Measurements from ENCODE around the gene RIPPLY1.
A peak's percentile ranks its signal among the peaks of the same experiment; 100 is the strongest.

RIPPLY1 gene, protein sequence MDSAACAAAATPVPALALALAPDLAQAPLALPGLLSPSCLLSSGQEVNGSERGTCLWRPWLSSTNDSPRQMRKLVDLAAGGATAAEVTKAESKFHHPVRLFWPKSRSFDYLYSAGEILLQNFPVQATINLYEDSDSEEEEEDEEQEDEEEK

DNA sequence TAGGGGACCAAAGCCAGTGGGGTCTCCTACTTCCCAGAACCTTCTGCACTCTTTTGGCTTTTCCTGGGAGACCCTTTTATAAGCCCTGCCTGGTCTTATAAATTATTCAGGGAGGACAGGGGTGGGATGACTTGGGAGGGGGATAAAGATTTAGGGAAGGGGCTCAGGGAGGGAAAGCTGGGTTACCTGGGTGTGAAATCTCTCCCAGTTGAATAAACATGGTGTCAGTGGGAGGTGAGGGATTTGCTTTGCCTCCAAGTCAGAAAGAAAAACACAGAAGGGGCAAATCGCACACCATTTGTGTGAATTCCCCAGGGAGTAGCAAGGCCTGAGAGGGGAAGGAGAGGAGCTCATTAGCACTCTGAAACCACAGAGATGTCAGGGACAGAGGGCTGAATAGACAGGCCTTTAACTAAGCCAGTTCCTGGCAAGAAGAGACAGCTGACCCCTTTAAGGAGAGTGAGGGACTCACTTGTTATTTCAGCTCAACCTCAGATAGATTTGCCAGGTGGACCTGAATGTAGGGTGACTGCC is at the start of gene RIPPLY1:
RIPPLY1 (minus strand) TSS at position 51 of the 534 bp plus-strand sequence. CDS start 54 bp downstream, outside the sequence.
- H3K27ac ChIP-seq: no peak within 1 kb of the TSS

DNA sequence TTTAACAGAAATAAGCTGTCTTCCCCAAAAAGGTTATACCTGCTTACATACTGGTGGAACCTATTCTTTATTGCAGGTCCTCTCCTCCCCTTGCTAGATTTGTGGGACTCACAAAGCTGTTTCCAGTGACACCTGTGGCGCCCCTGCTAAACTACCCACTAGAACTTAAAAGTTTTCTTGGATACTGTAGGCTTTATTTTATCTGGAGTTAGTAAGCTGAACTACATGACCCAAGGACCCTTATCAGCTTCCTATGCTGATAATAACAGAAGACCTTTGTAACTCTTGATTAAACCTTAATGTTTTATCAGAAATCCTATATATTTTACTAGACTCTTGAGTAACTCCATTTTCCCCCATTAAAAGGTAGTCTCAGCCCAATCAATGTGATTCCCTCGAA is 49.4 kb upstream of the RIPPLY1 start:
- DNase-seq (ENCODE audit: low read depth, low spot score): no peak
- H3K27ac ChIP-seq: no peak overlapping the region

More for the DNA sequence above, at the start of gene RIPPLY1:
- DNase-seq (ENCODE audit: low read depth, low spot score): no peak

DNA sequence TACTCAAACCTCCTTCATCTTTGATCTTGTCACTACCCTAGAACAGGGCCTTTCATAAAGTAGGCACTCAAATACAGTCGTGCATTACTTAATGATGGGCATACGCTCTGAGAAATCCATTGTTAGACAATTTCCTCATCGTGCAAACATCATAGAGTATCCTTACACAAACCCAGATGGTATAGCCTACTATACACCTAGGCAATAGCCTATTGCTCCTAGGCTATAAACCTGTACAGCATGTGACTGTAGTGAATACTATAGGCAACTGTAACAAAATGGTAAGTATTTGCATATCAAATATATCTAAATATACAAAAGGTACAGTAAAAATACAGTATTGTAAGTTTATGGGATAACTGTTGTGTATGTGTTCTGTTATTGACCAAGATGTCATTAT is 48.9 kb upstream of the RIPPLY1 start:
- no peak for DNase-seq (ENCODE audit: low read depth, low spot score)
- H3K27ac ChIP-seq: no peak overlapping the region

DNA sequence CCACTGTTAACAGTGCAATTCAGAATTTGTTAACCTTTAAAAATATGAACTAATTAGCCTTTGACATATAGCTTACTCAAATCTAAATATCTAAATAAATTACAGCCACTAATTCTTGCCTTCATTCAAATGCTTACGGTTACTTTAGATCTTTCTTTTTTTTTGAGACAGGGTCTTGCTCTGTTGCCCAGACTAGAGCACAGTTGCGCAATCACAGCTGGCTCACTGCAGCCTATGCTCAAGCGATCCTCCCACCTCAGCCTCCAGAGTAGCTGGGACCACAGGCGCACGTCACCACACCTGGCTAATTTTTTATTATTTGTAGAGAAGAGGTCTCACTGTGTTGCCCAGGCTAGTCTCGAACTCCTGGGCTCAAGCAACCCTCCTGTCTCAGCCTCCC is 48.1 kb upstream of the RIPPLY1 start:
- no peak for DNase-seq (ENCODE audit: low read depth, low spot score)

DNA sequence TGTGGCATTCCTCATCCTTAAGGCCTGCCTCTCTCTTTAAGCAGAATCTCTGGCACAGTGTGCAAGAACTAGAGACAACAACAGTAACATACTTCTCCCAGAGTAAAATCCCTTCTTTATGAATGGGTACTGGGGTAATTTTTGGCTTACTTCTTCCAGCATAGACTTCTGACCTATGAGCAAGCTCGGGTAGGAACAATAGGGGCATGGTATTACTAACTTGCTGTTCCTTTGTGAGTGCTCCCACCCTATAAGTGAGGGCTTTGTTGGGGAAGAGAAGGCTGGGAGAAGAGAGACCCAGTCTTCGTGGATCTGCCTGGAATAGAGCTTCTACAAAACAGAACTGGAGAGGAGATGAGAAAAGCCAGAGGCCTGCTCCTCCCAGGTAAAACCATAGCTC is 47.2 kb upstream of the RIPPLY1 start:
- DNase-seq (ENCODE audit: low read depth, low spot score): no peak
- H3K27ac ChIP-seq: no peak overlapping the region

More for the DNA sequence above, 48.1 kb upstream of the RIPPLY1 start:
- no peak overlapping the region for H3K27ac ChIP-seq

DNA sequence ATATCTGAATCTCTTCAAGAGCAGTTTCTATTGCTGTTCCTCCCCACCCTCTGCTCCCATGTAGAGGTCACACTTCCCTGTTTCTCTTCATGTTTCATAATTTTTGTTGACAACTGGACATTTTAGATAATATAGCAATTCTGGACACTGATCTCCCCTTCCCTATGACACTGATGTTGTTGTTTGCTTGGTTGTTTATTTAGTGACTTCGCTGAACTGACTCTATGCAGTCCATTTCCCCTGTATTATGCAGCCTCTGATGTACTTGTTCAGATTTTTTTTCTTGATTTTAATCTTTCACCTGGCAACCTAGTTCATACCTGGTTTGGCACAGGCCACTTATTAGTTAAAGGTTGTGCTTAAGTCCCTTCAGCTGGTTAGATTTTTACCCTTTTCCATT is 46.2 kb upstream of the RIPPLY1 start:
- DNase-seq (ENCODE audit: low read depth, low spot score): no peak
- H3K27ac ChIP-seq: no peak overlapping the region

DNA sequence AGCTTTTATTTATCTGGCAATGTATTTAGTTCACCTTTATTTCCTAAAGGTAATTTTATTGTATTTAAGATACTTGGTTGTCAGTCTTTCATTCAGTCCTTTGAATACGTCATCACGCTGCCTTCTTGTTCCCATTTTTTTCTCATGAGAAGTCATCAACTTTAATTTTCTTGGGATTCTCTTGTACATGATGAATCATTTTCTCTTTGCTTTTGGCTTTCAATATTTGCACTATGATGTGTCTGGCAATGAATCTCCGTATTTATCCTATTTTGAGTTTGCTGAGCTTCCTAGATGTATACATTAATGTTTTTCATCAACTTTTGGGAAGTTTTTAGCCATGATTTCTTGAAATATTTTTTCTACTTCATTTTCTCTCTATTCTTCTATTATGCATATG is 45.5 kb upstream of the RIPPLY1 start:
- H3K27ac ChIP-seq: no peak overlapping the region
- peak; percentile 2 for DNase-seq (ENCODE audit: low read depth, low spot score)

DNA sequence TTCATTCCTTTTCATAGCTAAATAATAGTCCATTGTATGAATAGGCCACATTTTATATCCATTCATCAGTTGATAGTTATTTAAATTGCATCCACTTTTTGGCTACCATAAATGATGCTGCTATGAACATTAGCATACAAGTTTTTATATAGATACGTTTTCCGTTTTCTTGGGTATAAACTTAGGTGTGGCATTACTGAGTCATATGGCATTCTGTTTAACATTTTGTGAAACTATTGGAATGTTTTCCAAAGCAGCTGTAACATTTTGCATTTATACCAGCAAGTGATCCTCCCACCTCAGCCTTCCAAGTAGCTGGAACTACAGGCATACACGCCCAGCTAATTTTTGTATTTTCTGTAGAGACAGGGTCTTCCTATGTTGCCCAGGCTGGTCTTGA is 43.3 kb upstream of the RIPPLY1 start:
- no peak for DNase-seq (ENCODE audit: low read depth, low spot score)
- no peak overlapping the region for H3K27ac ChIP-seq

DNA sequence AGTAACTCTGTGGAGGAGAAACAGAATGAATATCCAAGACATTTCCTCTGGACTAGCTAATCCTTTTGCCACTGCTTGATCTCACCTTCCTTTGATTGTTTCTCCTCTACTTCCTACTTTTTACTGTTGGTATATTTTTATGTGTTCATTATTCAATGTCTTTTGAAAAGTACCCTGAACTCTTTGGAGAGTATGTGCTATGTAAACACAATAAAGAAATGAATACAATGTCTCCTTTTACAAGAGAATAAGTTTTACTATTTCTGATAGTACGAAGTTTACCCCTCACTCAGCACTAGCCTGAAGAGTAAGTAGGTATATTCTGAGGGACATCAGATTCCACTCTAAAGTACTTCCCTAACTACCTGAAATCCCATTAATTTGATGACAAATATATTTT is 36.9 kb upstream of the RIPPLY1 start:
- no peak for DNase-seq (ENCODE audit: low read depth, low spot score)

DNA sequence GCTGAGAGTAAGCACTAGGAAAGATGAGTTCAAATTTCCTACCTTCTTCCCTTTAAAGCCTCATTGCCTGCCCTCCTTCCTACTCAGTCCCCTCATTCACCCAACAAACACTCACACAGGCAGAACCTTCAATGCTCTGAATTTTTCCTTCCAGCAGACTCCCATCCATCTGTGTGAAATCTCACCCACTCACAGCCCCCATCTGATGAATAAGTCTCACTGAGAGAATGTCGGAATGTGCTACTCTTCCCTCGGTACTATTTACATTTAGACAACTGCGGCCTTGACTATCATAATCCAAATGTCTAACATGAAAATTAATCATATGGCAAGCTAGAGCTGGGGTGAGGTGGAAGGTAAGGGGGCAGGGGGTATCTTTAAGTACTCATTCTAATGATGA is 36.4 kb upstream of the RIPPLY1 start:
- no peak for DNase-seq (ENCODE audit: low read depth, low spot score)
- H3K27ac ChIP-seq: no peak overlapping the region

More for the DNA sequence above, 36.9 kb upstream of the RIPPLY1 start:
- no peak overlapping the region for H3K27ac ChIP-seq

DNA sequence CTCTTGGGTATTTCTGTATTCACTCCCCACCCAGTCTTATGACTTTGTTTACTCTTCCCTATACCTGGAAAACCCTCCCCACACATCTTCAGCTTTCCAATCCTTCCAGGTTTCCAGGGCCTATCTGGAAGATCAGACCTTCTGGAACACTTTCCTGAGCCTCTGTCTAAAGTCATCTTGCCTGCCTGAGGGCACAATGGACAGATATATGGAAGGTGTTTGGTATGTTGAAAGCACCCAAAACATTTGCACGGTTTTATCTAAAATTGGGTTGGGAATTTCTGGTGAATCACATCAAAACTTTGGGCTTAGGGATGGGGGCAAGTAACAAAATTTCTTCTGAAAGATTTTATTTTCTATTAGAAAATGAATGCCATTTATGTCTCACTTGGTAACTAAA is 33.1 kb upstream of the RIPPLY1 start:
- no peak for DNase-seq (ENCODE audit: low read depth, low spot score)
- H3K27ac ChIP-seq: no peak overlapping the region

DNA sequence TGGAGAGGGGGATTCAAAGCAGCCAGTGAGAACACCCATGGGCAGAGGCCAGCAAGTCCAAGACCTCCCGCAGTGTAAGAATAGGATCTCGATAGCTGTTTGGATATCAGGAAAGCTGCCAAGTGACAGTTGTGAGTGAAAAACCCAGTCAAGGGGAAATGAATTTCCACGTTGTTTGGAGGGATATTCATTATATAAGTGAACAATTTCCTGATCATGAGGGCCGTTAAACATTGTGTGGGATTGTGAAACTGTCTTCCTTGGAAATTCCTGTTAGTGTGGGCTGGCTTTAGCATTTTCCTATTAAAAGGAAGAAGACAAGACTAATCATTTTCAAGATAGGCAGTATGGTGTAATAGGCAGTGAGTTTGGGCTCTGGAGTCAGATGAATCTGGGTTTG is 32.0 kb upstream of the RIPPLY1 start:
- H3K27ac ChIP-seq: no peak overlapping the region
- no peak for DNase-seq (ENCODE audit: low read depth, low spot score)

DNA sequence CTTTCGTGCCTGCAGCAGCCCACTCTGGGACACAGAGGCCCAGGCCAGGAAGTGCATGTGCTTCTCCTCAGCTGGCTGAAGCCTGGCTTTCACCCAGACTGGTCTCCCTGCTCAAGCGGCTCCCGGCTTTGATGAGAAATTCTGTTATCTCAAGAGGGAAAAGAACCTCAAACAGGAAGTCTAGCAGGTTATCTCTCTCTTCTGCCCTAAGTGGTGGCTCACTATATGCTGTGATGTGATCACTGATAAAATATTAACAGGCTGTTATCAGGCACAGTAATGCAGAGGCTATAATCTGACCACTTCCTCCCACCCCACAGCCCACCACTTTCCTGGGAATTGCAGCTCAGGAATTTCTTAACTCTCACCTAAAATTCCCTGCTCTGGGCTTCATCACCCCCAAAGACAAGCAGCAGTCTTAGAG is 30.4 kb upstream of the RIPPLY1 start:
- no peak overlapping the region for H3K27ac ChIP-seq
- DNase-seq (ENCODE audit: low read depth, low spot score): no peak

DNA sequence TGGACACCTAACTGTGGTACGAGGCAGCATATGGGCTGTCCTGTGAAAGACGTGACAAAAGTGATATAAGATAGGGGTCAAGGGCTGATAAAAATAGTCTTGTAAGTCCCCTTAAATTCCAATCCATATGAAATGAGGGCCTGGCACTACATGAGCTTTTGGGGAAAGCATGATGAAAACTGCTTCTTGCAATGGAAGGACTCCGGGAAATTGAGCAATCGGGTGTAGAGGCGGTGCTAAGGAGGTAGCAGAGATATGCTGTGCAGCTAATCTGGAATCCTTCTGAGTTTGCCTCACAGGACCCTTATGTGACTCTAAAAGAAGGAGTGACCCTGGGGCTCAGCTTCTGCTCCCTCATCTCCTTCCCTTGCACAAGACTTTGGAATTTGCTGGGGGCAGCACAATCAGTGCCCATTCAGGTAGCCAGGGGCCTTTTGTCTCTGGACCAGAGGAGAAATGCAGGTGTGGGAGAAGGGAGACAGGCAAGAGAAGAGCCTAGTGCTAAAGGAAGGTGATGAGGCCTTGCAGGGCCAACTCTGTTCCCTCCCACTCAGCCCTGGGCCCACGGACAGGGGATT is 29.9 kb upstream of the RIPPLY1 start:
- DNase-seq (ENCODE audit: low read depth, low spot score): no peak
- H3K27ac ChIP-seq: no peak overlapping the region

DNA sequence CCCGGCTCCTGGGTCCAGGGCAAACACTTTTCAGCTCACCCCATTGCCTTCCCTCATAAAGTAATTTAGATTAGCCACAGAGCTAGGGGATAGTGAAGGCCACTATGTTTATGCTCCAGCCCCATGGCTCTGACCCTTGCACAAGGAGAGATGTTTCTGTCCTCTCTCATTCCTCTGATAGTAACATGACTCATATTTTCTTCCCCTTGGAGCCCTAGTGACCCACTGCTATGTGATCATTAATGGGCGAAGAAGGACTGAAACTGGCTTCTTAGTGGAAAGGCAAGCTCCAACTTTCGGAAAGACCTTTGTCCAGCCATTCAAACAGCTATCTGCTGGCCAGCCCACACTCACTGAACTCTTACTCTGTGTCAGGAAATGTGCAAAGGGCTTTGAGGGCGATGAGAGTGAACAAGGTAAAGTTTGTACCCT is 29.4 kb upstream of the RIPPLY1 start:
- no peak overlapping the region for H3K27ac ChIP-seq
- DNase-seq (ENCODE audit: low read depth, low spot score): no peak

DNA sequence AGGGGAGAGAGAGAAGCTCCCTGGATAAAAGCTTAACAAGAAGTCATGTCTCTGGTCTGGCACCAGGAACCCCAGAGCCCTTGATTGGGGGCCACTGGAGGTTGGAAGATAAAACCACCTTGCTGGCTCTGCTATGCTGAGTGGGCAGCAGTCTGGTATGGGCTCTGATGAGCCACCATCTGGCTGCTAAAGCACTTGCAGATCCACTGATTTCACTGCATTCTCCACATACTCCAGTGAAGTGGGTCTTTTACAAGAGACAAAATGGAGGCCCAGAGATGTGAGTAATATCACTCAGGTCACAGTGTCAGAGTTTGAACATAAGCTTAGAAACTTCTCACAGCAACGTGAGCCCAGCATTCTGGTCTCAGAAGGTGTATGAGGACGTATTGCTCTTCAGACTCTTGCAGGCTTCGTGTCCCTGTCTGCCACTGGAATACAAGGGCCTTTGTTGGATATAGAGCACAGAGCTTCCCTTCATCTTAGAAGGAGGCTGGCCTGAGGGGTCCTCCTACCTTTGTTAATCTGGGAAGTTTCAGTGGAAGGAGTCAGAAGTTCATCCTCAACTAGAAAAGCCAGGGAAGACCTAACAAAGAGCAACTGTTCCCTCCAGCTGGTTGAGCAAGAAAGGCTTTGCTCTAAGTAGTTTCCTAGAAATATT is 28.8 kb upstream of the RIPPLY1 start:
- DNase-seq (ENCODE audit: low read depth, low spot score): no peak
- no peak overlapping the region for H3K27ac ChIP-seq

DNA sequence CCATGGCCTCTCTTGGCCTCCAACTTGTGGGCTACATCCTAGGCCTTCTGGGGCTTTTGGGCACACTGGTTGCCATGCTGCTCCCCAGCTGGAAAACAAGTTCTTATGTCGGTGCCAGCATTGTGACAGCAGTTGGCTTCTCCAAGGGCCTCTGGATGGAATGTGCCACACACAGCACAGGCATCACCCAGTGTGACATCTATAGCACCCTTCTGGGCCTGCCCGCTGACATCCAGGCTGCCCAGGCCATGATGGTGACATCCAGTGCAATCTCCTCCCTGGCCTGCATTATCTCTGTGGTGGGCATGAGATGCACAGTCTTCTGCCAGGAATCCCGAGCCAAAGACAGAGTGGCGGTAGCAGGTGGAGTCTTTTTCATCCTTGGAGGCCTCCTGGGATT is 25.1 kb upstream of the RIPPLY1 start:
- no peak for DNase-seq (ENCODE audit: low read depth, low spot score)
- no peak overlapping the region for H3K27ac ChIP-seq

DNA sequence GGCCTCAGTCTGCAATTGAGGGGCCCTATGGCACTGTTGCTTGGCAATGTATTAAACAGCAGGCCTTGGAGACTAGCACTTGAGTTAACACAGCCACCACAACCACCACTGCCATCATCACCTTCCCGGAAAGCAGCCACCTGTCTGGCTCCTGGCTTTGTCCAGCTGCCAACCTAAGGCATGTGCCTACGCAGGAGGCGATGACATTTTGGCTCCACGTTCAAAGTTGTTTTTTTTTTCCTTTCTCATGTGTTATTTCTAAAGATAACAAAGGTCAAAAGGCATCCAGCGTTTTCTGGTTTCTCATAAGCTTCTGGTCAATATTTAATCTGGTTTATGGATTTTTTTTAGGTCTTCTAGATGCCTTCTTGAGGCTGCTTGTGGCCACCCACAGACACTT is 24.6 kb upstream of the RIPPLY1 start:
- no peak for DNase-seq (ENCODE audit: low read depth, low spot score)

DNA sequence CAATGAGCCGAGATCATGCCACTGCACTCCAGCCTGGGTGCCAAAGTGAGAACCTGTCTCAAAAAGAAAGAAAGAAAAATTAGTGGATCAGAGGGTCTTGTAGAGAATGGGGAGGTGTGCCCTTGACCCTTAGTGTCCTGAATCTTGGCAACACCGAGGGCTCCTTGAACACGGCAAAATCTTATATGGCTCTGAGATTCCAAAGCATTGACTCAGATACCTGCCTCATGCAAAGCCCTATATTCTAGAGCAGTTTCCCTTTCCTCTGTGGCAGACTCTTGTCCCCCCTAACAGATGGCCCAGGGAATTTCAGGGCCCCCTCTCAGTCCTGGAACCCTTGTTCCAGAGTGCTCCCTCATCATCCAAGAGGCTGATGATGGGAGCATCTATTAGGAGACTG is 23.9 kb upstream of the RIPPLY1 start:
- no peak overlapping the region for H3K27ac ChIP-seq
- no peak for DNase-seq (ENCODE audit: low read depth, low spot score)

More for the DNA sequence above, 24.6 kb upstream of the RIPPLY1 start:
- H3K27ac ChIP-seq: no peak overlapping the region

DNA sequence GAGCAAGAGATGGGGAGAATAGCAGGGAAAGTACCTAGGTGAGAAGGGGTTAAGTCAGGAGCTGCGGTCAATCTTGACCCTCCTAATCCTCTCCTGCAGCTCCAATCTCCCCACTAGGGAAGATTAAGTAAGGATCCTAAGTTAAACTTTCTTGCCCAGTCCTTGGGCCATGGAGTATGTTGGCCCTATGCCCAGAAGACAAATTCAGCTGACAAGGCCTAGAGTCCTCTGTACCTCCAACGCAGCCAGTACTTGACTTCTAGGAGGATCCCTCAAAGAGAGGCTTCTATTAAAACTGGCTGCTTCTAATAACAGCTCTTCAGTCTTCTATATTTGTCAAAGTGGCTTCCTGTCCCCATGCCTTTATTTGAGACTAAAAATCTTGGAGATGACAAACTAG is 18.5 kb upstream of the RIPPLY1 start:
- no peak for DNase-seq (ENCODE audit: low read depth, low spot score)
- H3K27ac ChIP-seq: no peak overlapping the region

DNA sequence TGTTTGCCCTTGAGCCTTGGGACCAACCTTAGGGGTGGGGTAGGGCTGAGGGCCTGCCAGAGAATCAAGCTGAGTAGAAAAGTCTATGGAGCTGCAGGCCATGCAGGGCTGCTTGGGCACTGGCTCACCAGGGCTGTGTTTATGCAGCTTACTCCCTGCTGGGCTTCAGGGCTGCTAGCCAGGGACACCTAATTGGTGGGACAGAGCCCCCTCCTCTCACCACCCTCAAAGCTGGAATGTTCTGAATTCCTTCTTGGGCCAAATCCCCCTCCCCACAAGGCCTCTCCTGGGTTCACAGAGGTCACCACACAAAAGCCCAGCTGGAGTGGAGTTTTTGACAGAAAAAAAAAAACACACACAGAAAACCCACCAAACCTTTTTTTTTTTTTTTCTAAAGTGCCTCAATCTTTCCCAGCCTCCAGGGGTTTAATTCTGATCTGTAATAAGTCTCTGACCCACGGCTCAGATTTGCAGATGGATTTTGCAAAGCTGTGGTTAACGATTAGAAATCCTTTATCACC is 16.9 kb upstream of the RIPPLY1 start, which contains the start of gene CLDN2:
CLDN2 (plus strand) TSS at position 471 of the 521 bp plus-strand sequence. CDS start 7,827 bp downstream, outside the sequence.
- no peak for DNase-seq (ENCODE audit: low read depth, low spot score)
- H3K27ac ChIP-seq: no peak within 1 kb of the TSS

Measured in epithelial cell of prostate (primary cell).